Measurements from ENCODE around the gene ADAP2.
A peak's percentile ranks its signal among the peaks of the same experiment; 100 is the strongest.
"Not testable (repeated sequence)": the region's sequence is repeated elsewhere in the genome, so short reads cannot be mapped to it uniquely, and the experiment has no call there.

ADAP2 gene

GRCh38 chr17:30967911-30968310, 46.2 kb downstream of the ADAP2 start:
- not testable (repeated sequence) for H3K36me3 ChIP-seq (ENCODE audit: control insufficient read depth, insufficient read depth, low read length); H3K27ac ChIP-seq (ENCODE audit: insufficient read depth, low read depth, low read length, poor library complexity, severe bottlenecking); H3K27me3 ChIP-seq (ENCODE audit: control insufficient read depth, insufficient read depth, low read length, poor library complexity, severe bottlenecking); H3K4me1 ChIP-seq (ENCODE audit: control insufficient read depth, insufficient read depth, low read length); H3K9me3 ChIP-seq (ENCODE audit: control insufficient read depth, low read length); H3K4me3 ChIP-seq (ENCODE audit: insufficient read depth, low read depth, low read length)
- 94 to 96% methylated on average over 13 of the region's 13 CpGs for WGBS, 2 experiments

GRCh38 chr17:30969989-30970830, 48.5 kb downstream of the ADAP2 start:
- Histone ChIP-seq H3K9me3 (ENCODE audit: control insufficient read depth, low read length) (no peaks in the 10 kb centered on the region), H3K27me3 (ENCODE audit: control insufficient read depth, insufficient read depth, low read length, poor library complexity, severe bottlenecking) (no peaks in the 10 kb centered on the region), H3K4me3 (ENCODE audit: insufficient read depth, low read depth, low read length) (peak overlapping the region; percentile 55), H3K27ac (ENCODE audit: insufficient read depth, low read depth, low read length, poor library complexity, severe bottlenecking) (peak overlapping the region; percentile 81), H3K4me1 (ENCODE audit: control insufficient read depth, insufficient read depth, low read length) (no peaks in the 10 kb centered on the region), H3K36me3 (ENCODE audit: control insufficient read depth, insufficient read depth, low read length) (no peaks in the 10 kb centered on the region)
- WGBS, 2 experiments, result 15 to 17% methylated on average over 31 of the region's 31 CpGs

- no peaks in the 10 kb centered on the region for H3K27me3 ChIP-seq (ENCODE audit: control insufficient read depth, insufficient read depth, low read length, poor library complexity, severe bottlenecking)
- no peaks in the 10 kb centered on the region for H3K9me3 ChIP-seq (ENCODE audit: control insufficient read depth, low read length)
- 2% methylated on average over 66 of the region's 66 CpGs for WGBS, 2 experiments
- H3K4me3 ChIP-seq (ENCODE audit: insufficient read depth, low read depth, low read length), result peak within 1 kb of the TSS; percentile 55
- H3K36me3 ChIP-seq (ENCODE audit: control insufficient read depth, insufficient read depth, low read length), result no peaks in the 10 kb centered on the region
- H3K27ac ChIP-seq (ENCODE audit: insufficient read depth, low read depth, low read length, poor library complexity, severe bottlenecking), result peak within 1 kb of the TSS; percentile 81
- H3K4me1 ChIP-seq (ENCODE audit: control insufficient read depth, insufficient read depth, low read length), result no peaks in the 10 kb centered on the region
Observed at GRCh38 chr17:30970831-30971567, 49.3 kb downstream of the ADAP2 start, which contains the start of gene RNF135. Gene RNF135, plus strand, starts transcription at chr17:30971039. Its CDS starts 35 bp downstream, at chr17:30971074.

GRCh38 chr17:30975042-30975820, 53.5 kb downstream of the ADAP2 start:
- Histone ChIP-seq H3K9me3 (ENCODE audit: control insufficient read depth, low read length) (no peaks in the 10 kb centered on the region), H3K36me3 (ENCODE audit: control insufficient read depth, insufficient read depth, low read length) (no peaks in the 10 kb centered on the region), H3K4me3 (ENCODE audit: insufficient read depth, low read depth, low read length) (no peak overlapping the region), H3K27me3 (ENCODE audit: control insufficient read depth, insufficient read depth, low read length, poor library complexity, severe bottlenecking) (no peaks in the 10 kb centered on the region), H3K4me1 (ENCODE audit: control insufficient read depth, insufficient read depth, low read length) (no peaks in the 10 kb centered on the region), H3K27ac (ENCODE audit: insufficient read depth, low read depth, low read length, poor library complexity, severe bottlenecking) (no peak overlapping the region)
- 94 to 95% methylated on average over 8 of the region's 8 CpGs for WGBS, 2 experiments

GRCh38 chr17:30979919-30980318, 58.2 kb downstream of the ADAP2 start:
- H3K4me1 ChIP-seq (ENCODE audit: control insufficient read depth, insufficient read depth, low read length); H3K9me3 ChIP-seq (ENCODE audit: control insufficient read depth, low read length); H3K27ac ChIP-seq (ENCODE audit: insufficient read depth, low read depth, low read length, poor library complexity, severe bottlenecking); H3K4me3 ChIP-seq (ENCODE audit: insufficient read depth, low read depth, low read length); H3K36me3 ChIP-seq (ENCODE audit: control insufficient read depth, insufficient read depth, low read length); H3K27me3 ChIP-seq (ENCODE audit: control insufficient read depth, insufficient read depth, low read length, poor library complexity, severe bottlenecking): not testable (repeated sequence)
- 87 to 95% methylated on average over 21 of the region's 33 CpGs for WGBS, 2 experiments

GRCh38 chr17:30981531-30982519, 60.1 kb downstream of the ADAP2 start:
- Histone ChIP-seq H3K27ac (ENCODE audit: insufficient read depth, low read depth, low read length, poor library complexity, severe bottlenecking) (no peak overlapping the region), H3K36me3 (ENCODE audit: control insufficient read depth, insufficient read depth, low read length) (no peaks in the 10 kb centered on the region), H3K9me3 (ENCODE audit: control insufficient read depth, low read length) (no peaks in the 10 kb centered on the region), H3K4me1 (ENCODE audit: control insufficient read depth, insufficient read depth, low read length) (no peaks in the 10 kb centered on the region), H3K4me3 (ENCODE audit: insufficient read depth, low read depth, low read length) (no peak overlapping the region), H3K27me3 (ENCODE audit: control insufficient read depth, insufficient read depth, low read length, poor library complexity, severe bottlenecking) (no peaks in the 10 kb centered on the region)
- 82% methylated on average over 8 of the region's 8 CpGs for WGBS, 2 experiments

- Histone ChIP-seq H3K27ac (ENCODE audit: insufficient read depth, low read depth, low read length, poor library complexity, severe bottlenecking) (no peak overlapping the region), H3K36me3 (ENCODE audit: control insufficient read depth, insufficient read depth, low read length) (no peaks in the 10 kb centered on the region), H3K4me1 (ENCODE audit: control insufficient read depth, insufficient read depth, low read length) (no peaks in the 10 kb centered on the region), H3K4me3 (ENCODE audit: insufficient read depth, low read depth, low read length) (no peak overlapping the region), H3K9me3 (ENCODE audit: control insufficient read depth, low read length) (no peaks in the 10 kb centered on the region), H3K27me3 (ENCODE audit: control insufficient read depth, insufficient read depth, low read length, poor library complexity, severe bottlenecking) (no peaks in the 10 kb centered on the region)
- WGBS, 2 experiments, result 100% methylated on average over 1 of the region's 1 CpG
Observed at GRCh38 chr17:30982855-30983254, 61.1 kb downstream of the ADAP2 start.

- no peaks in the 10 kb centered on the region for H3K4me1 ChIP-seq (ENCODE audit: control insufficient read depth, insufficient read depth, low read length)
- H3K27ac ChIP-seq (ENCODE audit: insufficient read depth, low read depth, low read length, poor library complexity, severe bottlenecking), result no peak overlapping the region
Observed at GRCh38 chr17:30990458-30990857, 68.7 kb downstream of the ADAP2 start.

GRCh38 chr17:30992551-30992950, 70.8 kb downstream of the ADAP2 start:
- no peaks in the 10 kb centered on the region for H3K27me3 ChIP-seq (ENCODE audit: control insufficient read depth, insufficient read depth, low read length, poor library complexity, severe bottlenecking)

More at GRCh38 chr17:30990458-30990857, 68.7 kb downstream of the ADAP2 start:
- H3K4me3 ChIP-seq (ENCODE audit: insufficient read depth, low read depth, low read length), result no peak overlapping the region
- H3K36me3 ChIP-seq (ENCODE audit: control insufficient read depth, insufficient read depth, low read length), result no peaks in the 10 kb centered on the region
- no peaks in the 10 kb centered on the region for H3K9me3 ChIP-seq (ENCODE audit: control insufficient read depth, low read length)
- WGBS, 2 experiments, result 85 to 98% methylated on average over 2 of the region's 3 CpGs
- no peaks in the 10 kb centered on the region for H3K27me3 ChIP-seq (ENCODE audit: control insufficient read depth, insufficient read depth, low read length, poor library complexity, severe bottlenecking)

More at GRCh38 chr17:30992551-30992950, 70.8 kb downstream of the ADAP2 start:
- Histone ChIP-seq H3K36me3 (ENCODE audit: control insufficient read depth, insufficient read depth, low read length) (no peaks in the 10 kb centered on the region), H3K4me3 (ENCODE audit: insufficient read depth, low read depth, low read length) (no peak overlapping the region), H3K27ac (ENCODE audit: insufficient read depth, low read depth, low read length, poor library complexity, severe bottlenecking) (no peak overlapping the region), H3K4me1 (ENCODE audit: control insufficient read depth, insufficient read depth, low read length) (no peaks in the 10 kb centered on the region), H3K9me3 (ENCODE audit: control insufficient read depth, low read length) (no peaks in the 10 kb centered on the region)
- 88 to 94% methylated on average over 2 to 3 of the region's 3 CpGs for WGBS, 2 experiments
